Measurements from ENCODE around the gene MYBBP1A.
"Not testable (repeated sequence)": the region's sequence is repeated elsewhere in the genome, so short reads cannot be mapped to it uniquely, and the experiment has no call there.

MYBBP1A gene, protein sequence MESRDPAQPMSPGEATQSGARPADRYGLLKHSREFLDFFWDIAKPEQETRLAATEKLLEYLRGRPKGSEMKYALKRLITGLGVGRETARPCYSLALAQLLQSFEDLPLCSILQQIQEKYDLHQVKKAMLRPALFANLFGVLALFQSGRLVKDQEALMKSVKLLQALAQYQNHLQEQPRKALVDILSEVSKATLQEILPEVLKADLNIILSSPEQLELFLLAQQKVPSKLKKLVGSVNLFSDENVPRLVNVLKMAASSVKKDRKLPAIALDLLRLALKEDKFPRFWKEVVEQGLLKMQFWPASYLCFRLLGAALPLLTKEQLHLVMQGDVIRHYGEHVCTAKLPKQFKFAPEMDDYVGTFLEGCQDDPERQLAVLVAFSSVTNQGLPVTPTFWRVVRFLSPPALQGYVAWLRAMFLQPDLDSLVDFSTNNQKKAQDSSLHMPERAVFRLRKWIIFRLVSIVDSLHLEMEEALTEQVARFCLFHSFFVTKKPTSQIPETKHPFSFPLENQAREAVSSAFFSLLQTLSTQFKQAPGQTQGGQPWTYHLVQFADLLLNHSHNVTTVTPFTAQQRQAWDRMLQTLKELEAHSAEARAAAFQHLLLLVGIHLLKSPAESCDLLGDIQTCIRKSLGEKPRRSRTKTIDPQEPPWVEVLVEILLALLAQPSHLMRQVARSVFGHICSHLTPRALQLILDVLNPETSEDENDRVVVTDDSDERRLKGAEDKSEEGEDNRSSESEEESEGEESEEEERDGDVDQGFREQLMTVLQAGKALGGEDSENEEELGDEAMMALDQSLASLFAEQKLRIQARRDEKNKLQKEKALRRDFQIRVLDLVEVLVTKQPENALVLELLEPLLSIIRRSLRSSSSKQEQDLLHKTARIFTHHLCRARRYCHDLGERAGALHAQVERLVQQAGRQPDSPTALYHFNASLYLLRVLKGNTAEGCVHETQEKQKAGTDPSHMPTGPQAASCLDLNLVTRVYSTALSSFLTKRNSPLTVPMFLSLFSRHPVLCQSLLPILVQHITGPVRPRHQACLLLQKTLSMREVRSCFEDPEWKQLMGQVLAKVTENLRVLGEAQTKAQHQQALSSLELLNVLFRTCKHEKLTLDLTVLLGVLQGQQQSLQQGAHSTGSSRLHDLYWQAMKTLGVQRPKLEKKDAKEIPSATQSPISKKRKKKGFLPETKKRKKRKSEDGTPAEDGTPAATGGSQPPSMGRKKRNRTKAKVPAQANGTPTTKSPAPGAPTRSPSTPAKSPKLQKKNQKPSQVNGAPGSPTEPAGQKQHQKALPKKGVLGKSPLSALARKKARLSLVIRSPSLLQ (N-terminal part only)

GRCh38 chr17:4554997-4555799 is at the start of gene MYBBP1A:
Gene MYBBP1A, minus strand, starts transcription at chr17:4555384. Its CDS starts 60 bp downstream, at chr17:4555324.
- peak; percentile 95 for FAIRE-seq

DNA sequence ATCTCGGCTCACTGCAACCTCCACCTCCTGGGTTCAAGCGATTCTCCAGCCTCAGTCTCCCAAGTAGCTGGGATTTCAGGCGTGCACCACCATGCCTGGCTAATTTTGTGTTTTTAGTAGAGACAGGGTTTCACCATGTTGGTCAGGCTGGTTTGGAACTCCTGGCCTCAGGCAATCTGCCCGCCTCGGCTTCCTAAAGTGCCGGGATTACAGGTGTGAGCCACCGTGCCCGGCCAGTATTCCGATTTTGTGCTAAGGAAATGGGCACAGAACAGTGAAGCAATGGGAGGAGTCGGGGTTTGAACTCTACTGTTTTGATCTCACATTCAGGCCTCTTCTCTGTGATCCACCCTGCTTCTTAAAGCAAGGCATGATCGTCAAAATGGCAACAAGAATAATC is 49.6 kb upstream of the MYBBP1A start:
- FAIRE-seq: not testable (repeated sequence)

DNA sequence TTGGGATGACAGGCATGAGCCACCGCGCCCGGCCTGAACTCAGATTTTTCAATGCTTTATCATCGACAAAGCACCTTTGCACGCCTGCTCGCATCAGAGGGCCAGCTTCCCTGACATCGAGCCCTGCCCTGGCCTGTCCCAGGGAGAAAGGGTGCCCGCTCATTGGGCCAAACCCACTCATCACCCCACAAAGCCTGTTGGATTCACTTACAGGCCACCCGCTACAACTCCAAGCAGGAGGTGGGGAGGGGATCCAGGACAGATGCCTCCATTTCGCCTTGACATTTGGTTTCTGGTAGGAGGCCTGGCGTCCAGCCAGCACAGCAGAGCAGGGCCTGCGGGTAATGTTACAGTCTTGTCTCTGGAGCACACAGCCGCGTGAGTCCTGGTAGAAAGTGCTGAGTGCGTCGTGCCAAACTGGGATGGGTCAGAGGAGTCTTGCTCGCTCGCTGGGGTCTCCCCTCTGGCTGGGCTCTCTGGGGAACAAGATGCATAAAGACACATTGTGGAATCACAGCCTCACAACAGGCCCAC is 49.0 kb upstream of the MYBBP1A start:
- no peak for FAIRE-seq

DNA sequence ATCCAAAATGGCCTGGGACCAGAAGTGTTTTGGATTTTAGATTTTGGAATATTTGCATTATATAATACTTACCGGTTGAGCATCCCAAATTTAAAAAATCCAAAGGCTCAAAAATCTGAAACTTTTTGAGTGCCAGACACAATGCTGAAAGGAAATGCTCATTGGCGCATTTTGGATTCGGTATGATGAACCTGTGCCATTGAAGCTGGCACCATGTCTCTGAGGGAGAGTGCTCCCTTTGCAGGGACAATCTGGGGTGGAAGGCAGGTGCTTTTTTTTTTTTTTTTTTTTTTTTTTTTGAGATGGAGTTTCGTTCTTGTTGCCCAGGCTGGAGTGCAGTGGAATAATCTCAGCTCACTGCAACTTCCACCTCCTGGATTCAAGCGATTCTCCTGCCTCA is 46.9 kb upstream of the MYBBP1A start:
- no peak for FAIRE-seq

GRCh38 chr17:4601326-4601725 is 46.1 kb upstream of the MYBBP1A start:
- no peak for FAIRE-seq

GRCh38 chr17:4600563-4600962 is 45.4 kb upstream of the MYBBP1A start:
- no peak for FAIRE-seq

DNA sequence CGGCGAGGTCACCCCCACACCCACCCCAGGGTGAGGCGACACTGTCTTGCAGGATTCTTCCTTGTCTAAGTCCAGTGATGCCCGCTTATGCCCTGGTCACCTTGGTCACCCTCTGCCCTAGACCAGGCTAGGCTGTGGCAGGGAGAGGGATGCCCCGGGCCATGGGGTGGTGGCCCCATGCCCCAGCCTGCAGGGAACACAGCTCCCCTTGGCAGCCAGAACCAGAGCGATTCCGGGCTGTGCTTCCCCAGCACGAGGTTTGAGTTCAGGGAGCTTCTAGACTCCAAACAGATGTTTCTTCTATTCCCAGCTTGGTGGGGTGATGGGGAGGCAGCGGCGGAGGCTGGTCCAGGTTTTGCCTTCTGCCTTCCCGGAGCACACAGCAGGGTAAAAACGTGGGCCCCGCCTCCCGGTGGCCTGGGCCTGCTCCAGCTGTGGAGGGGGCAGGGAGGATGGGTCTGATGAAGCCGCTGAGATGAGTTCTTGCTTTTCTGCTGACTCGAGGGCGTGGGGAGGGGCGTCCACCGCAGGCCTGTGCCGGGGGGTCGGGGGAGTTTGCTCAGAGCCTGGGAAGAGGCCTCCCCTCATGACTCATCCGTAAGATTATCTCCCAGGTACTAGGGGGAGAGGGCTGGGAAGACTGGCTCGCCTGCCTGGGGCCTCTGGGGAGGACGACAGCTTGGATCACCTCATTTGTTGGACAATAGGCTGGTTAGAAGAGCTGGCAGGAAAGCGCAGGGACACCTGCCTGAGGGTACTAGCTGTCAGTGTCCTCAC is 44.5 kb upstream of the MYBBP1A start:
- FAIRE-seq: no peak

DNA sequence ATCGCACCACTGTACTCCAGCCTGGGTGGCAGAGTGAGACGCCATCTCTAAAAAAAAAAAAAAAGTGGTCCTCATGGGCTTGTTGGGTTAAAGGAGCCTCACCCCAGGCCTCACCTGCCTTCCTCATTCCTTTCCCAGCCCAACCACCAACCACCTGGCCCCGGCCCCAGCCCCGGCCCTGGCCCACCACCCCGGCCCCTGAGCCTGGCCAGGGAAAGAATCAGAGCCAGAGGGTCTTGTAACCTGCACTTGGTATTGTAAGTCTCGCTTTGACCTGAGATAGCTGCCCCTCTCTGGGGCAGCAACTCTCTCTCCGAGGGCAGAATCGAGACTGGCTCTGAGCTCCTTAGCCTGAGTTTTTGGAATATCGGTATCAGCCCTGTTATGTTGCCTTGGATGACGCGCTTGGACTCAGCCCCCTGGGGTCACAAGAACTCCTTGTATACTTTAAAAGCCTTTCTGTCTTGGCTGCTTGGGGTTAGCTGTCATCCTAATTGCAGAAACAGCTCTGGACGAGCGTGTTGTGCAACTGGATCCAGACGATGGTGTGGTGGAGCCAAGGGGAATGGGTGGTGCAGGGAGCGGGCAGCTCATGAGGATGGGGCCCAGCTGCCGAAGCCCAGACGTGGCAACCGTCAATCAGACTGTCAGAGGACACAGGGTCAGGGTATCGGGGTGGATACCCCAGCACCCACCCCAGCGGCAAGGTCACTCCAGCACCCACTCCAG is 43.8 kb upstream of the MYBBP1A start:
- no peak for FAIRE-seq

- no peak for FAIRE-seq
Measured at GRCh38 chr17:4597975-4598374, 42.8 kb upstream of the MYBBP1A start.

- no peak for FAIRE-seq
Measured at GRCh38 chr17:4596636-4597380, 41.6 kb upstream of the MYBBP1A start.

DNA sequence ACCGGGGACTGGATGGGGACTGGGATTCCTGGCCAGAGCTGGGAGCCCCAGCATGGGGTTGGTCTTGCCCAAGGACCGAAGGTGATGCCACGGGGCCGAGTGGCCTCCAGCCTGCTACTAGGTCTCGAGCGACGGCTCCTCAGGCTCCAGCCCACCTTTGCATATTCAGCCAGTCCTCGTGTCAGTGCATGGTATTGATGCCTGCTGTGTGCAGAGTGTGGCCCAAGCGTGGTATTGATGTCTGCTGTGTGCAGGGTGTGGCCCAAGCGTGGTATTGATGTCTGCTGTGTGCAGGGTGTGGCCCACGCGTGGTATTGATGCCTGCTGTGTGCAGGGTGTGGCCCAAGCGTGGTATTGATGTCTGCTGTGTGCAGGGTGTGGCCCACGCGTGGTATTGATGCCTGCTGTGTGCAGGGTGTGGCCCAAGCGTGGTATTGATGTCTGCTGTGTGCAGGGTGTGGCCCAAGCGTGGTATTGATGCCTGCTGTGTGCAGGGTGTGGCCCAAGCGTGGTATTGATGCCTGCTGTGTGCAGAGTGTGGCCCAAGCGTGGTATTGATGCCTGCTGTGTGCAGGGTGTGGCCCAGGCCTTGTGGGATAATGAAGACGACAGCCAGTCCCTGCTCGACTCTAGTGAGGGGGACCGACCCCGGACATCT is 40.6 kb upstream of the MYBBP1A start:
- not testable (repeated sequence) for FAIRE-seq

DNA sequence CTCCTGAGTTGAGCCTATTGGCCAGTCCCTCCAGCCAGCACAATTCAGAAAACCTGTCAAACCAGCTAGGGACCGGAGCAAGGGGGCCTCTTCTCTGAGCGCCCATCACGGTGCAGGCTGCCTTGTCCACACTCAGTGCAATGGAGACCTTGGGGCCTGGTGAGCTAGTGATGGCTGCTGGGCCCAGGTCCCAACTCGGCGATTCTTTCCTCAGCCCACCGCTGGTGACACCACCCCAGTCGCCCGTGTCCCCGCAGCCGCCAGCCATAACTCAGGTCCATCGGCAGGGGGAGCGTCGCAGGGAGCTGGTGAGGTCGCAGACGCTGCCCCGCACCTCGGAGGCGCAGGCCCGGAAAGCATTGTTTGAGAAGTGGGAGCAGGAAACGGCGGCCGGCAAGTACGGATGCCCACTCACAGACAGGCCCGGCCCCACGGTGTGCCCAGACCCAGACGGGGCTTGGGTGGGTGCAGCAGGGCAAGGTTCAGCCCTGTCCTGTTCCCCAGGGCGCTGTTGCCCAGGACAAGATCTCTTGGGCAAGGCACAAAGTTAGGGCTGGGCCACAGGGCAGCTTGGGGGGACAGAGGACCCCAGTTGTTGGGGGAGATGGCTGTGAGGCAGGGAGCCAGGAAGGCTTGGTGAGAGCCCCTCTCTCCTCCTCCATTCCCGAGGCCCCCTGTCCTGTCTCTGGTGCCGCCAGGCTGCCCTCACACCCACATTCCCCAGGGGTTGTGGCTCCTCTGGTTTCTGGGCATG is 39.9 kb upstream of the MYBBP1A start:
- no peak for FAIRE-seq

DNA sequence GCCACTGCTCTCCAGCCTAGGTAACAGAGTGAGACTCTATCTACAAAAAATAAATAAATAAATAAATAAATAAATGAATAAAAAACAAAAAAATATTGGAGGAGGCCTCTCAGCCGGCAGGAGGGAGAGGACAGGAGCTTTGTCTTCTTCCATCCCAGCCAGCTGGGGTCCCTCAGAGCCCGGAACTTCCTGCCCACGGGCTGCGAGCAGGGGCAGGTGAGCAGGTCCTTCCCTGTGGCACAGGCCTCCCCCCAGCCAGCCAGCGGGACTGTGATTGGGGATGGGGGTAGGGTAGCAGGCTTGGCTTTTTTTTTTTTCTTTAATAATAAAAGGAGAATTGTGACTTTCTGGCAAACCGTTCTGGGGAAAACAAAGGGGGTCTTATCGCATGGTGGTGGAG is 39.2 kb upstream of the MYBBP1A start:
- no peak for FAIRE-seq

DNA sequence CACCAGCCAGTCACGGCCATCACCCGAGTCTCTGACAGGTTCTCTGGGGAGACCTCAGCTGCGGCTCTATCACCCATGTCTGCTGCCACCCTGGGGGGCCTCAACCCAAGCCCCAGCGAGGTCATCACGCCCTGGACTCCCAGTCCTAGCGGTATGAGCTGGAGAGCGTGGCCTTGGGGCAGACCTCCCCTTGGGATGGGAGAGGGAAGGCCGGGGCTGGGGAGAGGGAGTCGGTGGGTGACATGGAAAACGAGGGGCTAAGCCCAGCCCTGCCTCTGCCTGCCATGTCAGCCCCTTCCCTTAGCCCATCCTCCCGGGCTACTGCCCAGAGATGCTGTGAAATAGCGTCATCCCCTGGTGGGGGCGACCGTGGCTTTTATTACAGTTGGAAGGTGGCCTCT is 37.8 kb upstream of the MYBBP1A start:
- no peak for FAIRE-seq

DNA sequence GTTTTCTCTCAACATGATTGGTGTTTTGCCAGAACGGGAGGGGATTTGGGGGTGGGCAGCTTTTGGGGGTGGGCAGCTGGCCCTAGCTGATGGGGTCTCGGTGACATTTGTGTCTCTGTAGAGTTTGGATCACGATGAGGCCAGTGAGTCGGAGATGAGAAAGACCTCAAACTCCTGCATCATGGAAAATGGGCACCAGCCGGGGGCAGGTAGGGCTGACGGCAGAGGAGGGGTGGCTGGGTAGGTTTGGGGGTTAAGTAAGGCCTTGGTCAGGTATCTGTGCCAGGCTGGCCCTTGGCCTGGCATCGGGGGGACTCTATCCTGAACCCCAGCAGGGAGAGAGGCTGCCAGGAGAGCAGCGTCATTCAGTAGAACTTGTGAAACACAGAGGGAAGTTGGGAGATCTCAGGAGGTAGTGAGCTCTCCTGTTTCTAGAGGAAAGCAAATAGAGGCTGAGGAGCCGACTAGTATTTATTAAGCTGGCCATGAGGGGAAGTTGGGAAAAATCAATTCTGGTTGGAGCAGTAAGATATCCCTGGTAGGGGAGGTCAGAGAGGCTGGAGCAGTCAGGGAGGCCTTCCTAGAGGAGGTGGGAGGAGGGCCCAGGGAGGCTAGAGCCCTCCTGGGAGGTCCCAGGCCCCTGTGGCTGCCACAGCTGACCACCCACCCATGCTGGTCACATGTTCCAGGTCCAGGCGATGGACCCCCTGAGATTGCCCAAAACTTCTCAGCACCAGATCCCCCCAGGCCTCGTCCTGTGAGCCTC is 37.2 kb upstream of the MYBBP1A start:
- no peak for FAIRE-seq

DNA sequence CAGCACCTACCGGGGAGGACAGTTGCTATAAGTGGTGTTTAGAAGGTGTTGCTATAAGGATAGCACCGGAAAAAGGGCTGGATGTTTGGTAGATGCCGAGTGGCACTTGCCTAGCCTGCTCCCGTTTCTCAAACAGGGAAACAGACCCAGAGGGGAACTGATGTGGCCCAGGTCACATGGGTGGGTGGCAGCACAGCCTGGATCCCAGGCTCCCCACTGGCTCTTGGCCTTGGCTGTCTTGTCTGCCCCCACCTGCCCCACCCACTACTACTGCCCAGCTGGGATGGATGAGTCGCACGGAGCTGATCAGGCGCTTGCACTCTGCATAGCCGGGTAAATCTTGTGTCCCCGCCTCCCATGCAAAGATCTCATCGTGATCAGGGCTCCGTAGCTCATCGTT is 36.3 kb upstream of the MYBBP1A start:
- FAIRE-seq: no peak

DNA sequence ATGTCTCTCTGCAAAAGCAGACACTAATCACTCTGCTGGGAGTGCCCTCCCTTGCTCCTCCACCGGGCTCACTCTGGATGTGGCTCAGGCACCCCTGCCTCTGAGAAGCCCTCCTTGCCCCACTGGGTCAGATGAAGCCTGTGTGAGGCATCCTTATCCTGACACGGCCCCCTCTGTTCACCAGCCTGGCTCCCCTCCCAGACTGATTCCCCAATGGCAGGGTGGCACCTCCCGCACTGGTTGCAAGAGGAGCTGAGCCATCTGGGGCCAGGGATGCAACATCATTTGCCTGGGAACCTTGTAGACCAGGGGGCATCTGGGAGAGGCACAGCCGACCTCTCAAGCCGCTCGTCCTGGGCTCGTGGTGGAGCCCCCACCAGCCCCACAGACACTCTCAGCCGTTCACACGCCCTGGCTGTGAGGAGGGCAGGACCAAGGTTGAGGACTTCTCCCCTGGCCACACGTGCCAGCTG is 35.8 kb upstream of the MYBBP1A start:
- no peak for FAIRE-seq

All from G401.6 (cell line).